ENCODE data around the gene MEA1.

The MEA1 gene

GRCh38 chr6:42978487-42978838 is 35.3 kb downstream of the MEA1 start:
- Histone ChIP-seq H3K9ac (ENCODE audit: low read length) (peak overlapping the region; percentile 93), H4K20me1 (ENCODE audit: insufficient read depth, low read length) (no peaks in the 10 kb centered on the region), H3K4me1 (ENCODE audit: low read length) (peaks cover 14% of the 10 kb centered on the region; the same call in 1 of the 2 replicates), H3K9me3 (ENCODE audit: insufficient read depth, low read length) (no peaks in the 10 kb centered on the region), H2AFZ (ENCODE audit: low read depth, low read length) (peak overlapping the region; percentile 43), H3K4me3 (ENCODE audit: low read length) (peak overlapping the region; percentile 91), H3K27me3 (ENCODE audit: low read depth, low read length) (no peaks in the 10 kb centered on the region), H3K4me2 (ENCODE audit: low read length) (peak overlapping the region; percentile 96), H3K27ac (ENCODE audit: low read length) (peak overlapping the region; percentile 76), H3K79me2 (ENCODE audit: low read length) (peaks cover 26% of the 10 kb centered on the region), H3K36me3 (replicated peaks; ENCODE audit: low read depth, low read length) (peaks cover 11% of the 10 kb centered on the region)
- TF ChIP-seq EZH2phosphoT487 (IDR thresholded peaks at IDR 0.05; ENCODE audit: low read depth) = no peak
- no peak for TF ChIP-seq CTCF (IDR thresholded peaks at IDR 0.05; ENCODE audit: low read depth, low read length)

- TF ChIP-seq EZH2phosphoT487 (IDR thresholded peaks at IDR 0.05; ENCODE audit: low read depth) = no peak
- no peaks in the 10 kb centered on the region for H3K9me3 ChIP-seq (ENCODE audit: insufficient read depth, low read length)
- no peaks in the 10 kb centered on the region for H3K27me3 ChIP-seq (ENCODE audit: low read depth, low read length)
- peaks cover 11% of the 10 kb centered on the region for H3K36me3 ChIP-seq (replicated peaks; ENCODE audit: low read depth, low read length)
- H3K4me3 ChIP-seq (ENCODE audit: low read length) = no peak overlapping the region
- no peak overlapping the region for H2AFZ ChIP-seq (ENCODE audit: low read depth, low read length)
- peaks cover 14% of the 10 kb centered on the region; the same call in 1 of the 2 replicates for H3K4me1 ChIP-seq (ENCODE audit: low read length)
- no peaks in the 10 kb centered on the region for H4K20me1 ChIP-seq (ENCODE audit: insufficient read depth, low read length)
- H3K79me2 ChIP-seq (ENCODE audit: low read length) = peaks cover 26% of the 10 kb centered on the region
- H3K4me2 ChIP-seq (ENCODE audit: low read length) = no peak overlapping the region
- H3K27ac ChIP-seq (ENCODE audit: low read length) = no peak overlapping the region
- H3K9ac ChIP-seq (ENCODE audit: low read length) = no peak overlapping the region
Observed at GRCh38 chr6:42974919-42975505, 38.7 kb downstream of the MEA1 start.

GRCh38 chr6:42973926-42974325 is 39.8 kb downstream of the MEA1 start:
- H3K4me3 ChIP-seq (ENCODE audit: low read length) = no peak overlapping the region
- H3K4me1 ChIP-seq (ENCODE audit: low read length) = peaks cover 8% of the 10 kb centered on the region; the same call in 1 of the 2 replicates
- H3K27ac ChIP-seq (ENCODE audit: low read length) = no peak overlapping the region
- H3K9me3 ChIP-seq (ENCODE audit: insufficient read depth, low read length) = no peaks in the 10 kb centered on the region
- TF ChIP-seq EZH2phosphoT487 (IDR thresholded peaks at IDR 0.05; ENCODE audit: low read depth) (no peak), CTCF (IDR thresholded peaks at IDR 0.05; ENCODE audit: low read depth, low read length) (no peak)
- H3K4me2 ChIP-seq (ENCODE audit: low read length) = no peak overlapping the region
- H4K20me1 ChIP-seq (ENCODE audit: insufficient read depth, low read length) = no peaks in the 10 kb centered on the region
- H3K9ac ChIP-seq (ENCODE audit: low read length) = no peak overlapping the region
- peaks cover 21% of the 10 kb centered on the region for H3K79me2 ChIP-seq (ENCODE audit: low read length)
- no peaks in the 10 kb centered on the region for H3K27me3 ChIP-seq (ENCODE audit: low read depth, low read length)
- peaks cover 11% of the 10 kb centered on the region for H3K36me3 ChIP-seq (replicated peaks; ENCODE audit: low read depth, low read length)
- H2AFZ ChIP-seq (ENCODE audit: low read depth, low read length) = no peak overlapping the region

- Histone ChIP-seq H4K20me1 (ENCODE audit: insufficient read depth, low read length) (no peaks in the 10 kb centered on the region), H3K9ac (ENCODE audit: low read length) (no peak overlapping the region), H2AFZ (ENCODE audit: low read depth, low read length) (no peak overlapping the region), H3K4me1 (ENCODE audit: low read length) (no peaks in the 10 kb centered on the region), H3K4me2 (ENCODE audit: low read length) (no peak overlapping the region), H3K27me3 (ENCODE audit: low read depth, low read length) (no peaks in the 10 kb centered on the region), H3K4me3 (ENCODE audit: low read length) (no peak overlapping the region), H3K27ac (ENCODE audit: low read length) (no peak overlapping the region), H3K79me2 (ENCODE audit: low read length) (peaks cover 1% of the 10 kb centered on the region; the same call in 1 of the 2 replicates), H3K9me3 (ENCODE audit: insufficient read depth, low read length) (no peaks in the 10 kb centered on the region), H3K36me3 (replicated peaks; ENCODE audit: low read depth, low read length) (peaks cover 6% of the 10 kb centered on the region)
- TF ChIP-seq CTCF (IDR thresholded peaks at IDR 0.05; ENCODE audit: low read depth, low read length) (no peak), EZH2phosphoT487 (IDR thresholded peaks at IDR 0.05; ENCODE audit: low read depth) (no peak)
Observed at GRCh38 chr6:42971746-42972327, 41.9 kb downstream of the MEA1 start.
